Osteocyte (in vitro differentiated cells): ENCODE data around the gene OCSTAMP. TPM values are rescaled to one million over a fixed set of nuclear protein-coding genes. Genes with fewer than 3 reads are reported as not detected.

Experiments used
- DNase-seq: peaks from one replicate; pipeline ENCODE4 v3.0.0; 2021; ENCODE audit warnings: mixed read lengths; ENCODE audit not compliant: unreplicated experiment; ENCODE audit errors: extremely low spot score
- H3K27ac Mint-ChIP-seq: one replicate; pipeline ENCODE4 v1.8.0; 2021; ENCODE audit warnings: mild to moderate bottlenecking, mixed read lengths; ENCODE audit not compliant: unreplicated experiment
- H3K27me3 Mint-ChIP-seq: one replicate; pipeline ENCODE4 v1.8.0; 2021; ENCODE audit warnings: mixed read lengths; ENCODE audit not compliant: unreplicated experiment
- H3K36me3 Mint-ChIP-seq: one replicate; pipeline ENCODE4 v1.8.0; 2021; ENCODE audit warnings: mixed read lengths; ENCODE audit not compliant: unreplicated experiment
- H3K4me1 Mint-ChIP-seq: one replicate; pipeline ENCODE4 v1.8.0; 2021; ENCODE audit warnings: mixed read lengths; ENCODE audit not compliant: unreplicated experiment
- H3K4me3 Mint-ChIP-seq: one replicate; pipeline ENCODE4 v1.8.0; 2021; ENCODE audit warnings: mild to moderate bottlenecking, moderate library complexity, mixed read lengths; ENCODE audit not compliant: unreplicated experiment
- H3K9me3 Mint-ChIP-seq: one replicate; pipeline ENCODE4 v1.8.0; 2021; ENCODE audit warnings: mixed read lengths; ENCODE audit not compliant: unreplicated experiment
- total RNA-seq: library from RNA; stranded (reverse); gene quantifications from 2 replicates; pipeline ENCODE4 v1.2.1, GENCODE V29; 2021
- TF ChIP-seq, protein P1 (sequence below): fragments of 200-600 bp; sonication (generic); IDR thresholded peaks from 2 replicates; pipeline ENCODE4 v1.5.0; 2021; ENCODE audit warnings: antibody characterized with exemption, mild to moderate bottlenecking, moderate library complexity

Gene OCSTAMP
- total RNA-seq, 1 donor from 2014 or later: not detected

DNA sequence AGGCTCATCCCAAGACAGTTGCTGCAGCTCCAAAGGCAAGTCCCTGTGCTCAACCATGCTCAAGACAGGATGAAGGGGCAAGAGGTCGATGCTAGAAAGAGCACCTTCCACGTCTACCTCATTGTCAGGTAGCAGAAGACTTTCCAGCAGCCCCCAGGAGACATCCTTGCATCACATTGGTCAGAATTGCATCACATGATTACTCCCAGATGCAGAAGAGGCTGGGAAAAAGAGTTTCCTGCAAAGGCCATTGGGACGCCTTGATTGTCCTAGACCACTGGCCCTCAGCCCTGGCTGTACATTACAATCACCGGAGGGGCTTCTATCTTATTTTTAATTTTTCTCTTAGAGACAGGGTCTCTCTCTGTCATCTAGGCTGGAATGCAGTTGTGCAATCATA, 19.8 kb downstream of the OCSTAMP start:
- Mint-ChIP-seq H3K27ac (no peak overlapping the region), H3K4me1 (no peaks in the 10 kb centered on the region), H3K27me3 (peaks cover 18% of the 10 kb centered on the region), H3K36me3 (no peaks in the 10 kb centered on the region), H3K4me3 (no peak overlapping the region), H3K9me3 (no peaks in the 10 kb centered on the region)
- TF ChIP-seq, protein P1, sequence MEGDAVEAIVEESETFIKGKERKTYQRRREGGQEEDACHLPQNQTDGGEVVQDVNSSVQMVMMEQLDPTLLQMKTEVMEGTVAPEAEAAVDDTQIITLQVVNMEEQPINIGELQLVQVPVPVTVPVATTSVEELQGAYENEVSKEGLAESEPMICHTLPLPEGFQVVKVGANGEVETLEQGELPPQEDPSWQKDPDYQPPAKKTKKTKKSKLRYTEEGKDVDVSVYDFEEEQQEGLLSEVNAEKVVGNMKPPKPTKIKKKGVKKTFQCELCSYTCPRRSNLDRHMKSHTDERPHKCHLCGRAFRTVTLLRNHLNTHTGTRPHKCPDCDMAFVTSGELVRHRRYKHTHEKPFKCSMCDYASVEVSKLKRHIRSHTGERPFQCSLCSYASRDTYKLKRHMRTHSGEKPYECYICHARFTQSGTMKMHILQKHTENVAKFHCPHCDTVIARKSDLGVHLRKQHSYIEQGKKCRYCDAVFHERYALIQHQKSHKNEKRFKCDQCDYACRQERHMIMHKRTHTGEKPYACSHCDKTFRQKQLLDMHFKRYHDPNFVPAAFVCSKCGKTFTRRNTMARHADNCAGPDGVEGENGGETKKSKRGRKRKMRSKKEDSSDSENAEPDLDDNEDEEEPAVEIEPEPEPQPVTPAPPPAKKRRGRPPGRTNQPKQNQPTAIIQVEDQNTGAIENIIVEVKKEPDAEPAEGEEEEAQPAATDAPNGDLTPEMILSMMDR: no peak
- DNase-seq: peak; percentile 21

DNA sequence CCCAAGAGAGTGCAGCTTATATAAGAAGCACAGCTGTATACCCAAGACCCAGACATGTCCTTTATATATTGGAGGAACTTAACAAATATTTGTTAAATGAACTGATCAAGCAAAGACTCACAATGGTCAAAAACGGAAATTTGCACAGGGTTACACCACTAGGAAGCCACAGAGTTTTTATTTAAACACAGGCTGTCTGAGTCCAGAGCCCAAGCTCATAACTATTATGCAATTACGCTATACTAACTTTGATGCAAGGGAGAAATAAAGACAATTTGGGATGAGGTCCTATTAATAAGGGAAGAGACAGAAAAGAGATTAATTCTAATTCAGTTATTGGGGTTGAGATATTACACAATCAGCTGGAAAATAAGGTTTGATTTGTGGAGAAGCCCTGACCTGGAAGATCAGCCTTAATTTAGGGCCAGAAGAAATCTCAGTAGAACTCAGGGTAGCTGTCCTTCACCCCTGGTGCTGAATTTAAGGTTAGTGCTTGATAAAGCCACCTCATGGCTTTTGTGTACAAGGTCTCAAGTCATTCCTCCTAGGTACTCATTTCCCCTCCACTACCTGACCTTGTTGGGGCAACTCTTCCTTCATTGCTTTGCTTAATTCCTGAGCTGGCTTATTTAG, 26.6 kb downstream of the OCSTAMP start:
- no peaks in the 10 kb centered on the region for H3K4me1 Mint-ChIP-seq
- no peak overlapping the region for H3K27ac Mint-ChIP-seq
- no peak for DNase-seq
- no peak overlapping the region for H3K4me3 Mint-ChIP-seq
- TF ChIP-seq, protein P1: no peak
- no peaks in the 10 kb centered on the region for H3K36me3 Mint-ChIP-seq
- H3K27me3 Mint-ChIP-seq: peaks cover 27% of the 10 kb centered on the region
- H3K9me3 Mint-ChIP-seq: no peaks in the 10 kb centered on the region

DNA sequence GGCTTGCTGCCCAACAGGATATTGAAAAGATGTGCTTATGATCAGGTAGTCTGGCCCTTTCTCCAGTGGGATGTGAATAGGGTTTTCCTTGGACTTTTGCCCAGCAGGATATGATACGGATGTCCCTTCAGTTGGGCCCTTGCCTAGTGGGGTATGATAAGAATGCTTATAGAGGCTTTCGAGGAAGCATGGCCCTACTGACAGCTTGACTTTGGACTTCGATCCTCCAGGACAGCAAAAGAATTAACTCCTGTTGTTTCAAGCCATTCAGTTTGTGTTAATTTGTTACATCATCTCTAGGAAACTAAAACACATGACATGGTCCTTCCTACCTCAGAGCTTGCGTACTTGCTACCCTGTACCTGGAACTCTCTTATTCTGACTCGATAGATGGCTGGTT, 27.3 kb downstream of the OCSTAMP start:
- Mint-ChIP-seq H3K36me3 (no peaks in the 10 kb centered on the region), H3K27ac (no peak overlapping the region), H3K4me3 (no peak overlapping the region), H3K27me3 (peaks cover 27% of the 10 kb centered on the region), H3K4me1 (no peaks in the 10 kb centered on the region), H3K9me3 (no peaks in the 10 kb centered on the region)
- DNase-seq: no peak
- TF ChIP-seq, protein P1: no peak

DNA sequence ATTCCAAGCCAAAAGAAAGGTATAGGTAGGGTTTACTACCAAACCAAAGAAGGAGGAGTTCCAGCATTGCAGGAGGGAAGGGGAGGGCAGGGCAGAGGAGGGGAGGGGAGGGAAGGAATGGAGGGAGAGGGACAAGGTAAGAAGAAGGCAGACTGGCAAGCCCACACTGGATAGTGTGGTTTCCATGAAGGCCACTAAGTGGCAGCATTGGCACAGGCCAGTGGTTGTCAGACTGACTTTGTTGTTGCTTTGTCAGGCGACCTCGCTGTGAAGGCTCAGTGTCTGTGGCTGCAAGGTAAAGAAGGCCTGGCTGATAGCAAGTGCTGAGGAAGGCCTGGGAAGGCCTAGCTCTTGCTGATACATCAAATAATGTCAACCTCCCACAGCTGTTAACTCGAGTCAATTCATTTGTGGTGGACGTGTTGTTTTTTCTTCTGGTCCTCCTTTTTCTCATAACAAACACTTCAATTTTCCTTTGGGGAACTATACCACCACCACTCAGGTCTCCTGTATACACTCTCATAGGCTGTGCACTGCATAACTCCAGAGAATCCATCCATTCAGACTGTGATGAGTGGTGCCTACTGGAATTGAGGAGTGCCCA, 29.4 kb downstream of the OCSTAMP start:
- TF ChIP-seq, protein P1: peak; percentile 69
- Mint-ChIP-seq H3K9me3 (no peaks in the 10 kb centered on the region), H3K36me3 (no peaks in the 10 kb centered on the region), H3K4me3 (no peak overlapping the region), H3K4me1 (no peaks in the 10 kb centered on the region), H3K27ac (no peak overlapping the region), H3K27me3 (peaks cover 29% of the 10 kb centered on the region)
- DNase-seq: no peak

DNA sequence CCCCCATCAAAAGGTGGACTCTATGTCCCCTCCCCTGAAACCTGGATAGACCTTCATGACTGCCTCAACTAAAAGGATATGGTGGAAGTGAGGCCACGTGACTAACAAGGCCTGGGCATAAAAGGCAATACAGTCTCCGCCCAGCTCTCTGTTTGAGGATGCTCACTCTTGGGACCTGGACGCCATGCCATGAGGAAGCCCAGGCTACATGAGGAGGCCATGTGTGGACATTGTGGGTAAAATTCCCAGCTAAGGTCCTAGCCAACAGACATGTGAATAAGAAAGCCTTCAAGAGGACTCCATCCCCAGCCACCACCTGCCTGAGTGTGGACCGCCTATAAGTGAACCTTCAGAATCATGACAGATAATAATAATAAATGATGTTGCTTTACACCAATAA, 29.9 kb downstream of the OCSTAMP start:
- H3K4me3 Mint-ChIP-seq: no peak overlapping the region
- TF ChIP-seq, protein P1: no peak
- no peaks in the 10 kb centered on the region for H3K36me3 Mint-ChIP-seq
- no peaks in the 10 kb centered on the region for H3K9me3 Mint-ChIP-seq
- H3K27me3 Mint-ChIP-seq: peaks cover 33% of the 10 kb centered on the region
- H3K4me1 Mint-ChIP-seq: no peaks in the 10 kb centered on the region
- no peak for DNase-seq
- H3K27ac Mint-ChIP-seq: no peak overlapping the region
